CD14-positive monocyte (primary cell): ENCODE results near the gene FBXL17. TPM values are rescaled to one million over a fixed set of nuclear protein-coding genes. Genes with fewer than 3 reads are reported as not detected.

ENCODE experiments used
- DNase-seq, 3 donors: peaks; one replicate each; pipeline ENCODE4 v3.0.0-alpha.2; 2011 to 2022
- H2AFZ ChIP-seq: 2 replicates; pipeline ENCODE4 v1.6.0; 2012; ENCODE audit warnings: mild to moderate bottlenecking, low read depth, low read length, inconsistent platforms; ENCODE audit not compliant: insufficient read depth, poor library complexity, severe bottlenecking
- H3K27ac ChIP-seq, 2 donors: 1 replicate in 1 of 2; 2 replicates in 1 of 2; pipeline ENCODE4 v1.5.1; 2012 to 2013; ENCODE audit warnings: low read length in 2 of 2, control low read depth in 1 of 2, inconsistent platforms in 1 of 2, low read depth in 1 of 2, mild to moderate bottlenecking in 1 of 2
- H3K27me3 ChIP-seq, 2 donors: one replicate each; pipeline versions ENCODE4 v1.6.0 to v1.6.1; 2011 to 2013; ENCODE audit warnings: low read length in 2 of 2; ENCODE audit not compliant: control insufficient read depth in 2 of 2, insufficient read depth in 2 of 2
- H3K36me3 ChIP-seq, 2 donors: replicated peaks in 1 of 2; 1 replicate in 1 of 2; 2 replicates in 1 of 2; pipeline versions ENCODE4 v1.5.1 to v1.6.1; 2012 to 2013; ENCODE audit warnings: low read length in 2 of 2, control low read depth in 1 of 2, inconsistent platforms in 1 of 2, mild to moderate bottlenecking in 1 of 2; ENCODE audit not compliant: insufficient read depth in 2 of 2, control insufficient read depth in 1 of 2
- H3K4me1 ChIP-seq, 2 donors: 1 replicate in 1 of 2; 2 replicates in 1 of 2; pipeline versions ENCODE4 v1.5.1 to v1.6.1; 2012 to 2013; ENCODE audit warnings: low read length in 2 of 2, control low read depth in 1 of 2, inconsistent platforms in 1 of 2, mild to moderate bottlenecking in 1 of 2, moderate library complexity in 1 of 2; ENCODE audit not compliant: insufficient read depth in 2 of 2, control insufficient read depth in 1 of 2
- H3K4me2 ChIP-seq: replicated peaks from 2 replicates; pipeline ENCODE3; 2012; ENCODE audit warnings: low read length, moderate library complexity, mild to moderate bottlenecking; ENCODE audit not compliant: poor library complexity, severe bottlenecking; ENCODE audit errors: extremely low read depth
- H3K4me3 ChIP-seq, 3 experiments: fragments of 200-600 bp in 1 of 3; sonication (generic) in 1 of 3; replicated peaks in 1 of 3; 1 replicate in 2 of 3; 2 replicates in 1 of 3; pipeline ENCODE4 v1.5.1; 2011 to 2013; ENCODE audit warnings: low read length in 3 of 3, mild to moderate bottlenecking in 3 of 3, control low read depth in 2 of 3, low read depth in 2 of 3, inconsistent platforms in 1 of 3, moderate library complexity in 1 of 3
- H3K79me2 ChIP-seq: 2 replicates; pipeline ENCODE4 v1.6.0; 2012; ENCODE audit warnings: mild to moderate bottlenecking, control low read depth, inconsistent platforms, low read length, moderate library complexity; ENCODE audit not compliant: insufficient read depth
- H3K9ac ChIP-seq: 2 replicates; pipeline ENCODE4 v1.6.0; 2017; ENCODE audit warnings: low read length, mild to moderate bottlenecking; ENCODE audit not compliant: insufficient read depth, poor library complexity, severe bottlenecking
- H3K9me3 ChIP-seq, 2 donors: replicated peaks in 1 of 2; 1 replicate in 1 of 2; 2 replicates in 1 of 2; pipeline versions ENCODE4 v1.5.1 to v1.6.1; 2012 to 2013; ENCODE audit warnings: low read length in 2 of 2, control low read depth in 1 of 2; ENCODE audit not compliant: control insufficient read depth in 1 of 2, insufficient read depth in 1 of 2
- H4K20me1 ChIP-seq: 2 replicates; pipeline ENCODE4 v1.6.0; 2012; ENCODE audit warnings: mild to moderate bottlenecking, low read length, control low read depth, moderate library complexity; ENCODE audit not compliant: insufficient read depth
- H3K27ac Mint-ChIP-seq, 7 donors: one replicate each; pipeline ENCODE4 v1.8.0; 2020; ENCODE audit warnings: mild to moderate bottlenecking in 7 of 7, mixed read lengths in 7 of 7, moderate library complexity in 6 of 7, inconsistent platforms in 2 of 7
- H3K27me3 Mint-ChIP-seq, 3 donors: one replicate each; pipeline ENCODE4 v1.8.0; 2021 to 2022; ENCODE audit warnings: low read depth in 3 of 3, mild to moderate bottlenecking in 3 of 3, mixed read lengths in 3 of 3, moderate library complexity in 3 of 3, inconsistent platforms in 1 of 3
- H3K36me3 Mint-ChIP-seq, 2 donors: one replicate each; pipeline ENCODE4 v1.8.0; 2020; ENCODE audit warnings: mixed read lengths in 2 of 2, inconsistent platforms in 1 of 2, mild to moderate bottlenecking in 1 of 2
- H3K4me1 Mint-ChIP-seq: one replicate; pipeline ENCODE4 v1.8.0; 2020; ENCODE audit warnings: mild to moderate bottlenecking, mixed read lengths
- H3K4me3 Mint-ChIP-seq, 2 donors: one replicate each; pipeline ENCODE4 v1.8.0; 2020; ENCODE audit warnings: mild to moderate bottlenecking in 2 of 2, mixed read lengths in 2 of 2, moderate library complexity in 1 of 2
- H3K9me3 Mint-ChIP-seq, 7 donors: one replicate each; pipeline ENCODE4 v1.8.0; 2020 to 2022; ENCODE audit warnings: mixed read lengths in 7 of 7, mild to moderate bottlenecking in 6 of 7, moderate library complexity in 6 of 7, inconsistent platforms in 2 of 7
- WGBS: methylation state at CpG from one replicate; pipeline ENCODE4 v1.1.5; 2013; ENCODE audit warnings: missing lambda C conversion rate; ENCODE audit not compliant: insufficient coverage; 5-methylcytosine and 5-hydroxymethylcytosine counted together
- intact Hi-C, 2 donors: fragments of 100-400 bp; cut with micrococcal nuclease; formaldehyde crosslinking; loops; one replicate each; pipeline versions ENCODE4 v1.15.0 to v1.15.1; 2023
- polyA plus RNA-seq, 3 donors: library from polyadenylated mRNA; depleted of rRNA in 1 of 3; unstranded in 2 of 3; stranded (reverse) in 1 of 3; fragments of 300-500 nt in 2 of 3; fragments of >200 nt in 1 of 3; fragmentation: Illumina TruSeq in 2 of 3; gene quantifications; 1 replicate in 2 of 3; 2 replicates in 1 of 3; pipeline ENCODE4 v1.2.3, GENCODE V29; 2012 to 2021
- TF ChIP-seq, protein P1 (sequence below): fragments of 200-600 bp; IDR thresholded peaks from one replicate; pipeline ENCODE4 v1.8.0; 2022; ENCODE audit warnings: antibody characterized with exemption, mild to moderate bottlenecking

FBXL17 gene
- polyA plus RNA-seq, 3 donors = 1.5 to 6.6 (median 2.0) TPM

- H4K20me1 ChIP-seq = no peaks in the 10 kb centered on the region
- H3K4me1 ChIP-seq = no peaks in the 10 kb centered on the region
- Mint-ChIP-seq H3K27ac (no peak overlapping the region), H3K4me1 (no peaks in the 10 kb centered on the region), H3K9me3 (peaks cover 0 to 2% (median 0%) of the 10 kb centered on the region in 7 donors), H3K4me3 (no peak overlapping the region), H3K36me3 (peaks cover 8% of the 10 kb centered on the region in 2 donors), H3K27me3 (peaks cover 0 to 2% (median 1%) of the 10 kb centered on the region in 3 donors)
- no peaks in the 10 kb centered on the region for H3K36me3 ChIP-seq
- intact Hi-C loops = no loop called here
- no peak overlapping the region for H3K27ac ChIP-seq
- no peaks in the 10 kb centered on the region for H3K27me3 ChIP-seq
- 98% methylated on average over 5 of the region's 7 CpGs for WGBS
- H3K4me3 ChIP-seq = no peak overlapping the region
- no peak for DNase-seq
- H3K4me2 ChIP-seq = no peak overlapping the region
- no peak overlapping the region for H2AFZ ChIP-seq
- no peaks in the 10 kb centered on the region for H3K9me3 ChIP-seq
- TF ChIP-seq, protein P1, sequence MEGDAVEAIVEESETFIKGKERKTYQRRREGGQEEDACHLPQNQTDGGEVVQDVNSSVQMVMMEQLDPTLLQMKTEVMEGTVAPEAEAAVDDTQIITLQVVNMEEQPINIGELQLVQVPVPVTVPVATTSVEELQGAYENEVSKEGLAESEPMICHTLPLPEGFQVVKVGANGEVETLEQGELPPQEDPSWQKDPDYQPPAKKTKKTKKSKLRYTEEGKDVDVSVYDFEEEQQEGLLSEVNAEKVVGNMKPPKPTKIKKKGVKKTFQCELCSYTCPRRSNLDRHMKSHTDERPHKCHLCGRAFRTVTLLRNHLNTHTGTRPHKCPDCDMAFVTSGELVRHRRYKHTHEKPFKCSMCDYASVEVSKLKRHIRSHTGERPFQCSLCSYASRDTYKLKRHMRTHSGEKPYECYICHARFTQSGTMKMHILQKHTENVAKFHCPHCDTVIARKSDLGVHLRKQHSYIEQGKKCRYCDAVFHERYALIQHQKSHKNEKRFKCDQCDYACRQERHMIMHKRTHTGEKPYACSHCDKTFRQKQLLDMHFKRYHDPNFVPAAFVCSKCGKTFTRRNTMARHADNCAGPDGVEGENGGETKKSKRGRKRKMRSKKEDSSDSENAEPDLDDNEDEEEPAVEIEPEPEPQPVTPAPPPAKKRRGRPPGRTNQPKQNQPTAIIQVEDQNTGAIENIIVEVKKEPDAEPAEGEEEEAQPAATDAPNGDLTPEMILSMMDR = no peak
- no peak overlapping the region for H3K9ac ChIP-seq
- H3K79me2 ChIP-seq = no peaks in the 10 kb centered on the region
These were observed 505.6 kb downstream of the FBXL17 start for GRCh38 chr5:107876261-107876660.

DNA sequence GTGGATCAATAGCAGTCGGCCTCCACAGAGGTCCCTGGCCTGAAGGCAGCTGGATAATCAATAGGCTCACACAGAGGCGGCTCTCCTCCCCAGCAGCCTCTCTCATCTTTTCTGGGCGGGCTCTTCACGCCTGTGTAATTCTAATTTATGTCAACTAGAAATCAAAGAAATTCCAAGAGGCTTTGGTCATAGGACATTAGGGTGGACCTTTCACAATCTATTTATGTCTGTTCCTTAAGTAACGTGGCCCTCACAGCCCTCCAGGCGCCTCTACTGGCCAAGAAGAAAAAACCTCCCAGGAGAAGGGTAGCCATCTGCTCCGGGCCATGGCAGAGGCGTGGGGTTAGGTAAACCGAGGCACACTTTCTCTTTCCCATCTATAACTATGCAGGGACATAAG is 506.1 kb downstream of the FBXL17 start:
- Histone ChIP-seq H3K9me3 (no peaks in the 10 kb centered on the region), H3K4me3 (no peak overlapping the region), H3K79me2 (no peaks in the 10 kb centered on the region), H3K4me2 (no peak overlapping the region), H3K4me1 (no peaks in the 10 kb centered on the region), H2AFZ (no peak overlapping the region), H3K36me3 (no peaks in the 10 kb centered on the region), H3K27me3 (no peaks in the 10 kb centered on the region), H3K9ac (no peak overlapping the region), H4K20me1 (no peaks in the 10 kb centered on the region), H3K27ac (no peak overlapping the region)
- Mint-ChIP-seq H3K4me1 (no peaks in the 10 kb centered on the region), H3K27me3 (peaks cover 0 to 2% (median 1%) of the 10 kb centered on the region in 3 donors), H3K27ac (no peak overlapping the region), H3K9me3 (peaks cover 0 to 2% (median 0%) of the 10 kb centered on the region in 7 donors), H3K36me3 (peaks cover 8% of the 10 kb centered on the region in 2 donors), H3K4me3 (no peak overlapping the region)
- WGBS = 89% methylated on average over 5 of the region's 9 CpGs
- TF ChIP-seq, protein P1 = no peak
- intact Hi-C loops = no loop called here
- DNase-seq = no peak
